A673 (cell line): ENCODE measurements around the gene TBC1D2. TPM values are rescaled to one million over a fixed set of nuclear protein-coding genes. Genes with fewer than 3 reads are reported as not detected.

Experiments used
- BruUV-seq: library from RNA; stranded (reverse); fragments of 400-500 nt; replicated peaks from 2 replicates; lab custom pipeline; 2021; lab: Mats Ljungman, UMichigan
- CTCF ChIA-PET: fragments of 300-600 bp; sonication (Branson Sonifier 250); formaldehyde crosslinking; loops from one replicate; lab custom pipeline; 2022; ENCODE audit warnings: antibody characterized with exemption; lab: Charles Lee
- POLR2A ChIA-PET: fragments of 300-600 bp; sonication (Branson Sonifier 250); formaldehyde crosslinking; loops from one replicate; lab custom pipeline; 2022; ENCODE audit warnings: antibody characterized with exemption; ENCODE audit not compliant: low non-redundant PET; lab: Charles Lee
- DNase-seq: peaks from one replicate; pipeline ENCODE4 v3.0.0-alpha.2; 2015; ENCODE audit warnings: low spot score
- H3K27ac ChIP-seq: fragments of 200-600 bp; sonication (generic); 2 replicates; pipeline ENCODE4 v1.5.1; 2016; ENCODE audit warnings: mixed run types, low read depth, mild to moderate bottlenecking, mixed read lengths, antibody characterized with exemption, low read length; ENCODE audit not compliant: poor library complexity, severe bottlenecking
- H3K27me3 ChIP-seq: fragments of 200-600 bp; sonication (generic); replicated peaks from 2 replicates; pipeline ENCODE4 v1.6.1; 2017; ENCODE audit warnings: mixed run types, low read depth, mild to moderate bottlenecking, mixed read lengths, antibody characterized with exemption, low read length; ENCODE audit not compliant: insufficient read depth, poor library complexity
- H3K36me3 ChIP-seq: fragments of 200-600 bp; sonication (generic); 2 replicates; pipeline ENCODE4 v1.6.1; 2016; ENCODE audit warnings: mixed run types, mild to moderate bottlenecking, mixed read lengths, antibody characterized with exemption, low read length; ENCODE audit not compliant: insufficient read depth, poor library complexity, severe bottlenecking
- H3K4me1 ChIP-seq: fragments of 200-600 bp; sonication (generic); 2 replicates; pipeline ENCODE4 v1.6.1; 2017; ENCODE audit warnings: mixed run types, mild to moderate bottlenecking, mixed read lengths, antibody characterized with exemption, low read length; ENCODE audit not compliant: insufficient read depth, poor library complexity, severe bottlenecking
- H3K4me3 ChIP-seq: fragments of 200-600 bp; sonication (generic); 2 replicates; pipeline ENCODE4 v1.5.1; 2016; ENCODE audit warnings: low read depth, mixed run types, mild to moderate bottlenecking, mixed read lengths, low read length; ENCODE audit not compliant: poor library complexity, severe bottlenecking
- H3K9me3 ChIP-seq: fragments of 200-600 bp; sonication (generic); 2 replicates; pipeline ENCODE4 v1.6.1; 2016; ENCODE audit warnings: mixed run types, low read depth, mild to moderate bottlenecking, mixed read lengths, antibody characterized with exemption, low read length; ENCODE audit not compliant: poor library complexity, severe bottlenecking
- CTCF ChIP-seq: fragments of 300-800, 200-600 bp; sonication (generic); conservative IDR thresholded peaks from 2 replicates; pipeline ENCODE4 v1.5.1; 2017; ENCODE audit warnings: low read depth, mild to moderate bottlenecking, antibody characterized with exemption, low read length, moderate library complexity, mixed read lengths
- EZH2 ChIP-seq: fragments of 200-600 bp; sonication (generic); IDR thresholded peaks from 2 replicates; pipeline ENCODE4 v1.6.1; 2017; ENCODE audit warnings: borderline replicate concordance, low read depth, mild to moderate bottlenecking, mixed read lengths, antibody characterized with exemption, low read length; ENCODE audit not compliant: poor library complexity, severe bottlenecking
- intact Hi-C: fragments of 100-400 bp; cut with micrococcal nuclease; formaldehyde crosslinking; loops from one replicate; pipeline ENCODE4 v1.10.0; 2022; ENCODE audit not compliant: unreplicated experiment
- microRNA-seq: library from miRNA; unstranded; fragments of <30 nt; microRNA quantifications from one replicate; pipeline ENCODE4 v1.2.0, GENCODE V29; 2021
- total RNA-seq: library from RNA; stranded (reverse); gene quantifications from 2 replicates; pipeline ENCODE4 v1.2.3, GENCODE V29; 2021

TBC1D2 gene
- total RNA-seq, 1 experiment from 2014 or later: 3.2 TPM

- Histone ChIP-seq H3K4me1 (no peaks in the 10 kb centered on the region), H3K9me3 (no peaks in the 10 kb centered on the region), H3K27ac (no peak overlapping the region), H3K4me3 (no peak overlapping the region), H3K27me3 (no peaks in the 10 kb centered on the region), H3K36me3 (no peaks in the 10 kb centered on the region)
- BruUV-seq: no TSS peak
- intact Hi-C loops: no loop called here
- TF ChIP-seq CTCF (no peak), EZH2 (no peak)
- CTCF ChIA-PET: no interaction called here
- DNase-seq: no peak
- POLR2A ChIA-PET: no interaction called here
Observed at GRCh38 chr9:98149422-98149821, 106.0 kb downstream of the TBC1D2 start.

Small RNAs within 50 kb of the gene (microRNA-seq; reads per million reads assigned to microRNA genes)
- gene MIR6854: not detected

Other genes starting within 250 kb of the TBC1D2 start
- gene NANS, start 198.9 kb downstream of the TBC1D2 start, total RNA-seq: 40.6 and 41.9 TPM in 2 replicates
- gene TRIM14, start 136.4 kb downstream of the TBC1D2 start, total RNA-seq: 3.8 and 5.4 TPM in 2 replicates
- 0.52 and 0.68 TPM in 2 replicates for gene CORO2A, start 63.0 kb downstream of the TBC1D2 start, total RNA-seq